Esophagus squamous epithelium (tissue), 5 donors: ENCODE measurements around the gene ELMO1. TPM values are rescaled to one million over a fixed set of nuclear protein-coding genes. Genes with fewer than 3 reads are reported as not detected.
A peak's percentile ranks its signal among the peaks of the same experiment; 100 is the strongest.

Experiments used
- DNase-seq: peaks from one replicate; lab custom pipeline; 2025; lab: John Stamatoyannopoulos, UW
- H3K27ac ChIP-seq, 4 donors: fragments of 200-600 bp; sonication (generic); one replicate each; pipeline ENCODE4 v1.5.1; 2016 to 2019; ENCODE audit warnings: mild to moderate bottlenecking in 1 of 4
- H3K27me3 ChIP-seq, 4 donors: fragments of 200-600 bp; sonication (generic); 1 replicate in 3 of 4; 2 replicates in 1 of 4; pipeline versions ENCODE4 v1.5.1 to v1.6.0; 2017 to 2021; ENCODE audit warnings: antibody characterized with exemption in 1 of 4
- H3K36me3 ChIP-seq, 3 donors: fragments of 200-600 bp; sonication (generic); one replicate each; pipeline ENCODE4 v1.5.1; 2016 to 2019
- H3K4me1 ChIP-seq, 3 donors: fragments of 200-600 bp; sonication (generic); one replicate each; pipeline ENCODE4 v1.5.1; 2017 to 2019
- H3K4me3 ChIP-seq, 4 donors: fragments of 200-600 bp; sonication (generic); 1 replicate in 3 of 4; 2 replicates in 1 of 4; pipeline ENCODE4 v1.5.1; 2016 to 2019; ENCODE audit warnings: mild to moderate bottlenecking in 2 of 4, moderate library complexity in 1 of 4
- H3K9me3 ChIP-seq, 3 donors: fragments of 200-600 bp; sonication (generic); one replicate each; pipeline ENCODE4 v1.5.1; 2016 to 2019
- CTCF ChIP-seq, 6 experiments: fragments of 450-650 bp in 4 of 6; fragments of 200-600 bp in 2 of 6; sonication (generic) in 2 of 6; IDR thresholded peaks; one replicate each; pipeline ENCODE4 v1.5.1; 2016 to 2019; ENCODE audit warnings: antibody characterized with exemption in 6 of 6, mild to moderate bottlenecking in 4 of 6, moderate library complexity in 4 of 6
- POLR2A ChIP-seq, 4 donors: fragments of 450-650 bp; IDR thresholded peaks; one replicate each; pipeline ENCODE4 v1.6.1; 2017; ENCODE audit warnings: antibody characterized with exemption in 4 of 4, mild to moderate bottlenecking in 4 of 4, moderate library complexity in 3 of 4
- WGBS, 2 donors: methylation state at CpG; one replicate each; pipeline ENCODE4 v1.1.5; 2018; 5-methylcytosine and 5-hydroxymethylcytosine counted together
- intact Hi-C: fragments of 100-400 bp; cut with DNase I; formaldehyde crosslinking; loops from one replicate; pipeline ENCODE4 v1.15.0; 2022
- total RNA-seq, 4 donors: library from RNA; depleted of rRNA; stranded (reverse); fragments of >200 nt; gene quantifications; one replicate each; pipeline ENCODE4 v1.1.0, GENCODE V29; 2016
- donor health status: DM: yes; HTN: yes; CAD: no.

The ELMO1 gene
- total RNA-seq, 4 donors from 2014 or later, result 0.68 to 36.6 (median 11.8) TPM

- Histone ChIP-seq H3K4me3 (no peak overlapping the region), H3K9me3 (peaks cover 0 to 3% (median 0%) of the 10 kb centered on the region in 3 donors), H3K27ac (peak overlapping the region in 2 of 4 donors; percentile 77), H3K27me3 (no peaks in the 10 kb centered on the region), H3K4me1 (peaks cover 12 to 24% (median 19%) of the 10 kb centered on the region in 3 donors), H3K36me3 (no peaks in the 10 kb centered on the region)
- intact Hi-C loops, result no loop called here
- no peak for DNase-seq
- 89 to 98% methylated on average over 8 of the region's 8 CpGs for WGBS, 2 donors
- no peak for TF ChIP-seq CTCF (IDR thresholded peaks at IDR 0.05)
- no peak for TF ChIP-seq POLR2A (IDR thresholded peaks at IDR 0.05)
Measured at GRCh38 chr7:37033141-37033540, 415.5 kb downstream of the ELMO1 start.

GRCh38 chr7:37032258-37032601 lies 416.4 kb downstream of the ELMO1 start:
- 80% methylated on average over 4 of the region's 4 CpGs for WGBS, 2 donors
- Histone ChIP-seq H3K27ac (peak overlapping the region; percentile 53 to 89 (median 77)), H3K36me3 (no peaks in the 10 kb centered on the region), H3K4me3 (no peak overlapping the region), H3K4me1 (peaks cover 12 to 24% (median 19%) of the 10 kb centered on the region in 3 donors), H3K27me3 (no peaks in the 10 kb centered on the region), H3K9me3 (no peaks in the 10 kb centered on the region)
- DNase-seq, result no peak
- intact Hi-C loops, result no loop called here
- TF ChIP-seq POLR2A (IDR thresholded peaks at IDR 0.05) (no peak), CTCF (IDR thresholded peaks at IDR 0.05) (no peak)

- Histone ChIP-seq H3K4me3 (no peak overlapping the region), H3K36me3 (no peaks in the 10 kb centered on the region), H3K9me3 (no peaks in the 10 kb centered on the region), H3K27me3 (no peaks in the 10 kb centered on the region), H3K27ac (peak overlapping the region; percentile 53 to 89 (median 77)), H3K4me1 (peaks cover 12 to 24% (median 19%) of the 10 kb centered on the region in 3 donors)
- intact Hi-C loops, result no loop called here
- peak; percentile 8 for DNase-seq
- TF ChIP-seq POLR2A (IDR thresholded peaks at IDR 0.05), result no peak
- TF ChIP-seq CTCF (IDR thresholded peaks at IDR 0.05), result no peak
- WGBS, 2 donors, result 15 to 24% methylated on average over 8 to 9 of the region's 9 CpGs
Measured at GRCh38 chr7:37031571-37032257, 416.9 kb downstream of the ELMO1 start.

GRCh38 chr7:37028909-37029440 lies 419.7 kb downstream of the ELMO1 start:
- DNase-seq, result no peak
- H3K27me3 ChIP-seq, result no peaks in the 10 kb centered on the region
- H3K36me3 ChIP-seq, result no peaks in the 10 kb centered on the region
- intact Hi-C loops, result no loop called here
- no peaks in the 10 kb centered on the region for H3K9me3 ChIP-seq
- TF ChIP-seq POLR2A (IDR thresholded peaks at IDR 0.05) (no peak), CTCF (IDR thresholded peaks at IDR 0.05) (no peak)
- no peak overlapping the region for H3K4me3 ChIP-seq
- 74% methylated on average over 5 of the region's 5 CpGs for WGBS, 2 donors
- peaks cover 12 to 24% (median 19%) of the 10 kb centered on the region in 3 donors for H3K4me1 ChIP-seq
- no peak overlapping the region for H3K27ac ChIP-seq

- no peaks in the 10 kb centered on the region for H3K27me3 ChIP-seq
- intact Hi-C loops, result no loop called here
- no peak for DNase-seq
- TF ChIP-seq CTCF (IDR thresholded peaks at IDR 0.05), result no peak
- TF ChIP-seq POLR2A (IDR thresholded peaks at IDR 0.05), result no peak
- 89 to 96% methylated on average over 6 of the region's 6 CpGs for WGBS, 2 donors
- peaks cover 11 to 18% (median 18%) of the 10 kb centered on the region in 3 donors for H3K4me1 ChIP-seq
- H3K4me3 ChIP-seq, result no peak overlapping the region
- no peak overlapping the region for H3K27ac ChIP-seq
- no peaks in the 10 kb centered on the region for H3K36me3 ChIP-seq
- no peaks in the 10 kb centered on the region for H3K9me3 ChIP-seq
Measured at GRCh38 chr7:37027557-37028341, 420.9 kb downstream of the ELMO1 start.
